Adrenal gland (tissue), 12 donors: ENCODE measurements around the gene SPATA3. TPM values are rescaled to one million over a fixed set of nuclear protein-coding genes. Genes with fewer than 3 reads are reported as not detected.
"Not testable (repeated sequence)": the region's sequence is repeated elsewhere in the genome, so short reads cannot be mapped to it uniquely, and the experiment has no call there.

Experiments
- DNase-seq, 7 donors: peaks; one replicate each; pipeline ENCODE4 v3.0.0-alpha.2; 2019 to 2020
- H3K27ac ChIP-seq, 5 donors: fragments of 200-600 bp; sonication (generic) in 4 of 5; 1 replicate in 3 of 5; 2 replicates in 2 of 5; pipeline versions ENCODE4 v1.5.1 to v1.8.0; 2016 to 2020; ENCODE audit warnings: mild to moderate bottlenecking in 1 of 5
- H3K27me3 ChIP-seq: fragments of 200-600 bp; 2 replicates; pipeline ENCODE4 v1.8.0; 2021
- H3K36me3 ChIP-seq, 2 donors: fragments of 200-600 bp; replicated peaks in 1 of 2; 1 replicate in 1 of 2; 2 replicates in 1 of 2; pipeline versions ENCODE4 v1.5.1 to v1.8.0; 2018 to 2022
- H3K4me1 ChIP-seq, 2 donors: fragments of 200-600 bp; replicated peaks in 1 of 2; 1 replicate in 1 of 2; 2 replicates in 1 of 2; pipeline versions ENCODE4 v1.5.1 to v1.8.0; 2018 to 2021
- H3K4me3 ChIP-seq, 4 donors: fragments of 200-600 bp; sonication (generic) in 3 of 4; one replicate each; pipeline ENCODE4 v1.5.1; 2016 to 2018
- H3K9me3 ChIP-seq, 3 donors: fragments of 200-600 bp; sonication (generic) in 1 of 3; replicated peaks in 1 of 3; 1 replicate in 2 of 3; 2 replicates in 1 of 3; pipeline versions ENCODE4 v1.5.1 to v1.8.0; 2016 to 2021
- POLR2A ChIP-seq, 2 donors: fragments of 450-650 bp; IDR thresholded peaks; one replicate each; pipeline ENCODE4 v1.6.1; 2017; ENCODE audit warnings: antibody characterized with exemption in 2 of 2, mild to moderate bottlenecking in 2 of 2, moderate library complexity in 1 of 2
- WGBS, 4 donors: extraction: QIAGEN DNeasy Blood & Tissue Kit in 2 of 4; methylation state at CpG; one replicate each; pipeline versions ENCODE4 v1.1.5 to v1.1.7; 2013 to 2017; 5-methylcytosine and 5-hydroxymethylcytosine counted together
- intact Hi-C, 2 donors: fragments of 100-400 bp; cut with DNase I; formaldehyde crosslinking; loops; one replicate each; pipeline versions ENCODE4 v1.14.1 to v1.15.0; 2022 to 2023
- polyA plus RNA-seq, 3 donors: library from polyadenylated mRNA; stranded (reverse); fragments of 200-250 nt in 2 of 3; fragments of 350-450 nt in 1 of 3; fragmentation: Illumina TruSeq in 1 of 3; extraction: RNeasy Lipid Tissue Mini Kit (QIAGEN cat#74804) in 1 of 3; gene quantifications; one replicate each; pipeline ENCODE4 v1.2.3, GENCODE V29; 2013 to 2014
- total RNA-seq, 9 donors: library from RNA; depleted of rRNA in 4 of 9; stranded (reverse); fragments of >200 nt in 4 of 9; fragments of 120-200 nt in 1 of 9; fragmentation: NEBNext Ultra II Directional in 1 of 9; extraction: Animal tissue kit (Norgen Biotek cat#: 25700) in 1 of 9; gene quantifications; one replicate each; pipeline versions ENCODE4 v1.1.0 to v1.2.4, GENCODE V29; 2013 to 2023
- TF ChIP-seq, protein P1 (sequence below), 6 experiments: fragments of 450-650 bp in 4 of 6; fragments of 200-600 bp in 2 of 6; sonication (generic) in 1 of 6; IDR thresholded peaks; 1 replicate in 5 of 6; 2 replicates in 1 of 6; pipeline versions ENCODE4 v1.5.1 to v1.8.0; 2016 to 2021; ENCODE audit warnings: antibody characterized with exemption in 6 of 6, mild to moderate bottlenecking in 2 of 6, moderate library complexity in 1 of 6
- donor health status: healthy with polysubstance abuse.
- donor health status: Bipolar disorder and iron deficiency.
- donor health status: DM: yes; HTN: yes; CAD: no.
- donor health status: DM: no; HTN: no; CAD: no.
- donor health status: DM: no; HTN: no; CAD: no.
- donor health status: DM: yes; HTN: yes; CAD: no.

SPATA3 gene
- total and polyA plus RNA-seq, 12 donors: not detected

DNA sequence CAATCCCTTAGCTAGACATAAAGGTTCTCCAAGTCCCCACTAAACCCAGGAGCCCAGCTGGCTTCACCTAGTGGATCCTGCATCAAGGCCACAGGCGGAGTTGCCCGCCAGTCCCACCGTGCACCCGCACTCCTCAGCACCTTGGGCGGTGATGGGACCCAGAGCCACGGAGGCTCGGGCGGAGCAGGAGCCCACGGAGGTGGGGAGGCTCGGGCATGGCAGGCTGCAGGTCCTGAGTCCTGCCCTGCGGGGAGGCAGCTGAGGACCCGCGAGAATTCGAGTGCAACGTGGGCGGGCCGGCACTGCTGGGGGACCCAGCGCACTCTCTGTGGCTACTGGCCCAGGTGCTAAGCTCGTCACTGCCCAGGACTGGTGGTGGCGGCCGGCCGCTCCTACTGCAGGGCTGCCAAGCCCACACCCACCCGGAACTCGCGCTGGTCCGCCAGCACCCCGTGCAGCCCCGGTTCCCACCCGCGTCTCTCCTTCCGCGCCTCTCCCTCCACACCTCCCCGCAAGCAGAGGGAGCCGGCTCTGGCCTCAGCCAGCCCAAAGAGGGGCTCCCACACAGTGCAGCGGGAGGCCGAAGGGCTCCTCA lies 31.7 kb upstream of the SPATA3 start:
- no peak overlapping the region for H3K27ac ChIP-seq
- no peaks in the 10 kb centered on the region for H3K36me3 ChIP-seq
- no peaks in the 10 kb centered on the region for H3K9me3 ChIP-seq
- no peaks in the 10 kb centered on the region for H3K4me1 ChIP-seq
- intact Hi-C loops: no loop called here
- WGBS, 4 donors: 91 to 95% (median 94%) methylated on average over 23 to 36 of the region's 36 CpGs
- peak in 1 of 7 donors; percentile 7 for DNase-seq
- TF ChIP-seq, protein P1, sequence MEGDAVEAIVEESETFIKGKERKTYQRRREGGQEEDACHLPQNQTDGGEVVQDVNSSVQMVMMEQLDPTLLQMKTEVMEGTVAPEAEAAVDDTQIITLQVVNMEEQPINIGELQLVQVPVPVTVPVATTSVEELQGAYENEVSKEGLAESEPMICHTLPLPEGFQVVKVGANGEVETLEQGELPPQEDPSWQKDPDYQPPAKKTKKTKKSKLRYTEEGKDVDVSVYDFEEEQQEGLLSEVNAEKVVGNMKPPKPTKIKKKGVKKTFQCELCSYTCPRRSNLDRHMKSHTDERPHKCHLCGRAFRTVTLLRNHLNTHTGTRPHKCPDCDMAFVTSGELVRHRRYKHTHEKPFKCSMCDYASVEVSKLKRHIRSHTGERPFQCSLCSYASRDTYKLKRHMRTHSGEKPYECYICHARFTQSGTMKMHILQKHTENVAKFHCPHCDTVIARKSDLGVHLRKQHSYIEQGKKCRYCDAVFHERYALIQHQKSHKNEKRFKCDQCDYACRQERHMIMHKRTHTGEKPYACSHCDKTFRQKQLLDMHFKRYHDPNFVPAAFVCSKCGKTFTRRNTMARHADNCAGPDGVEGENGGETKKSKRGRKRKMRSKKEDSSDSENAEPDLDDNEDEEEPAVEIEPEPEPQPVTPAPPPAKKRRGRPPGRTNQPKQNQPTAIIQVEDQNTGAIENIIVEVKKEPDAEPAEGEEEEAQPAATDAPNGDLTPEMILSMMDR (IDR thresholded peaks at IDR 0.05): no peak
- TF ChIP-seq POLR2A (IDR thresholded peaks at IDR 0.05): no peak
- H3K4me3 ChIP-seq: no peak overlapping the region
- H3K27me3 ChIP-seq: no peaks in the 10 kb centered on the region

DNA sequence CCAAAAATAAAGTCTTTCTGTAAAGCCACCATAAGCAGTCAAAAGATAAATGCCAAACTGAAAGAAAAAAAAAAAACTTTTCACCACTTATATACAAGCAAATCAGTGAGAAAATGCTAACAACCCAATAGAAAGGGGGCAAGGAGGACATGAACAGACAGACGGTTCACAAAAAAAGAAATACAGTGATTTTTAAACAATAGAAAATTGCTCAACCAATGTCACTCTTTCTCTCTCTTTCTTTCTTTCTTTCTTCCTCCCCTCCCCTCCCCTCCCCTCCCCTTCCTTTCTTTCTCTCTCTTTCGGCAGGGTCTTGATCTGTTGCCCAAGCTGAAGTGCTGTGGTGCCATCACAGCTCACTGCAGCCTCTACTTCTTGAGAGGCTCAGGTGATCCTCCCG lies 28.8 kb upstream of the SPATA3 start:
- Histone ChIP-seq H3K4me1 (no peaks in the 10 kb centered on the region), H3K4me3 (no peak overlapping the region), H3K36me3 (no peaks in the 10 kb centered on the region), H3K9me3 (no peaks in the 10 kb centered on the region), H3K27me3 (no peaks in the 10 kb centered on the region), H3K27ac (no peak overlapping the region)
- no peak for TF ChIP-seq POLR2A (IDR thresholded peaks at IDR 0.05)
- TF ChIP-seq, protein P1 (IDR thresholded peaks at IDR 0.05): no peak
- intact Hi-C loops: no loop called here
- 49 to 81% (median 78%) methylated on average over 3 of the region's 3 CpGs for WGBS, 4 donors
- no peak for DNase-seq

DNA sequence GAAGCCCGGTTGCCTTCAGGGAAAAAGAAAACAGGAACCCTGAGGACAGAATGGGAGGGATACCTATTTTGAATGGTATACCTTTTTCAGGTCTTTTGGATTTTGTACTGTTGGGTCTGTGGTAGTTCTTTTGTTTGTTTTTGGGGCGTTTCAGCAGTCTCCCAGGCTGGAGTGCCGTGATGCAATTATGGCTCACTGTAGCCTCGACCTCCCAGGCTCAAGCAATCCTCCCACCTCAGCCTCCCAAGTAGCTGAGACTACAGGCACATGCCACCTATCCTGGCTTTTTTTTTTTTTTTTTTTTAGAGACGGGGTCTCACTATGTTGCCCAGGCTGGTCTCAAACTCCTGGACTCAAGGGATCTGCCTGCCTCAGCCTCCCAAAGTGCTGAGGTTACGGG lies 27.6 kb upstream of the SPATA3 start:
- intact Hi-C loops, H3K9me3 ChIP-seq, H3K27me3 ChIP-seq, H3K4me3 ChIP-seq, H3K36me3 ChIP-seq, H3K27ac ChIP-seq, H3K4me1 ChIP-seq: not testable (repeated sequence)
- DNase-seq: peak in 1 of 7 donors; percentile 2
- 80 to 92% (median 89%) methylated on average over 4 to 6 of the region's 6 CpGs for WGBS, 4 donors

DNA sequence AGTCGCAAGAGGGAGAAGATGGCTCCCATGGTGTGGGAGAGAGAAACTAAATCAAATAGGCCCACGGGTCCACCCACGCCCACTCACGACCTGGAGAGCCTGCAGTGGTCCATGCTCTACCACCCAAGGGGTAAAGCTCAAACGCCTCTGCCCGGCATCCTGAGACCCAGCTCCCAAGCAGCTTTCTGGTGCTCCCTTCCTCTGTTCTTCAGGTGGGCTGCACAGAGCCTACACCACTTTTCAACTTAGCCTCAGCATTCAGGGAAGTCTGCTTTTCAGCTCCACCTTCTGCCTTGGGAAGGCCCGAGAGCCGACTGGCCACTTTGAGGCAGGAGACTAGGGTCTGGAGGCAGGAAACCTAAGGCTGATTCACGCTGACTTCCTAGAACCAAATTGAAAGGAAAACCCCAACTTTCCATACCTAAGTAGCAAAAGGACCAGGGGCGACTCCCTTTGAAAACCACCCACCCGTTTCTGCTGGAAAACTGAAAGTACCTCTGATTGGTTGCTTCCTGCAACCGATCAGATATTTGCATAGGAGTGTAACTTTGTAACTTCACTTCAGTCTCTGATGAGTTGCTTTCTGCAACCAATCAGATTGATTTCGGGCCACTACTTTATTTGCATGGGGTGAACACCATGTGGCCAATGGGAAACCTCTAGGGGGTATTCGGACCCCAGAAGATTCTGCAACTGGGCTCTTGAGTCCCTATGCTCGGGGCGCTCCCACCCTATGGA lies 26.8 kb upstream of the SPATA3 start:
- Histone ChIP-seq H3K9me3 (no peaks in the 10 kb centered on the region), H3K4me1 (no peaks in the 10 kb centered on the region), H3K4me3 (no peak overlapping the region), H3K27ac (no peak overlapping the region), H3K36me3 (no peaks in the 10 kb centered on the region), H3K27me3 (no peaks in the 10 kb centered on the region)
- intact Hi-C loops: no loop called here
- TF ChIP-seq, protein P1 (IDR thresholded peaks at IDR 0.05): no peak
- no peak for TF ChIP-seq POLR2A (IDR thresholded peaks at IDR 0.05)
- 74 to 80% (median 77%) methylated on average over 14 to 16 of the region's 16 CpGs for WGBS, 4 donors
- peak in 1 of 7 donors; percentile 33 for DNase-seq

DNA sequence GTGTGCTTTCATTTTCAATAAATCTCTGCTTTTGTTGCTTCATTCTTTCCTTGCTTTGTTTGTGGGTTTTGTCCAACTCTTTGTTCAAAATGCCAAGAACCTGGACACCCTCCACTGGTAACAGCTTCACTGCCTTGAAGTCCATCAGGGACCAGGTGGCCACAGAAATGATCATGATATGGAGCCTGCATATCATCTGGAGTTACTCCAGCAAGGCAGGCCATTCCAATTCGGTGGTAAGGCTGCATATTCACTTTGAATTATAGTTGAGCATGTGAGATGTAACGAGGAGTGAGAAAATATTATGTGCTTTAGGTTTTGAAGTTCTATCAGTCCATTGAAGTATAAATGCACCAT lies 26.3 kb upstream of the SPATA3 start:
- Histone ChIP-seq H3K27ac (no peak overlapping the region), H3K27me3 (no peaks in the 10 kb centered on the region), H3K4me3 (no peak overlapping the region), H3K4me1 (no peaks in the 10 kb centered on the region), H3K9me3 (no peaks in the 10 kb centered on the region), H3K36me3 (no peaks in the 10 kb centered on the region)
- WGBS, 4 donors: 65 to 83% (median 67%) methylated on average over 2 of the region's 2 CpGs
- no peak for TF ChIP-seq POLR2A (IDR thresholded peaks at IDR 0.05)
- TF ChIP-seq, protein P1 (IDR thresholded peaks at IDR 0.05): no peak
- intact Hi-C loops: no loop called here
- DNase-seq: peak in 1 of 7 donors; percentile 14
